CD4-positive, alpha-beta T cell treated with Interleukin-2 at 100 ng/mL for 4 hours (primary cell): ENCODE data around the gene ATRIP.
"Not testable (repeated sequence)": the region's sequence is repeated elsewhere in the genome, so short reads cannot be mapped to it uniquely, and the experiment has no call there.

Source experiments
- DNase-seq: peaks from one replicate; pipeline ENCODE4 v3.0.0-alpha.2; 2020; ENCODE audit warnings: low spot score

The ATRIP gene

DNA sequence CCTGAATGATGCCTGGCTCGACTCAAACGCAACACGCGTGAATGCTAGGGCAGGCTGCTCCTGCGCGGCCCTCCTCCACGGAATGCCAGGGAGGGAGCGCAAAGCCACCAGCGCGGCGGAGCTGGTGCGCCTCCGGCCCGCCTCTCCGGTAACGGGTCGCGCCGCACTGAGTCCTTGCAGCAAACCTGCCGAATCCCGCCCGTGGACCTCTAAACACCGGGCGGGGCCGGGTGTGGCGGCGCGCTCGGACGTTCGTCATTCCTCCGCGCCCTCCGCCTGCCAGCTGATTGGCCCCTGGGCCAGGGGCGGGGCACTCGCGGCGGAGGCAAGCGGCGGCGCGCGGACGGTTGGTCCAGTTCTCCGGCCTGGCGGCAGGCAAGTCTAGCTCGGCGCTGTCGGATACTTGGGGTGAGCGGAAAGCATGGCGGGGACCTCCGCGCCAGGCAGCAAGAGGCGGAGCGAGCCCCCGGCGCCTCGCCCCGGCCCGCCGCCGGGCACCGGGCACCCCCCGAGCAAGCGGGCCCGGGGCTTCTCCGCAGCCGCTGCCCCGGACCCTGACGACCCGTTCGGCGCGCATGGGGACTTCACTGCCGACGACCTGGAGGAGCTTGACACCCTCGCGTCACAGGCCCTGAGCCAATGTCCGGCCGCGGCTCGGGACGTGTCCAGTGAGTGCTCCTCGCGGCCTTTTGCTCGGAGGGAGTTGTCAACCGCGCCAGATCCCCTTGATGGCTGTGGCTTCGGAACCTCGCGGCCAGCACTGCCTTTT, at the start of gene ATRIP:
ATRIP (plus strand) TSS at position 313 of the 769 bp plus-strand sequence; CDS start at position 422, 109 bp downstream.
- peak; percentile 84 for DNase-seq

DNA sequence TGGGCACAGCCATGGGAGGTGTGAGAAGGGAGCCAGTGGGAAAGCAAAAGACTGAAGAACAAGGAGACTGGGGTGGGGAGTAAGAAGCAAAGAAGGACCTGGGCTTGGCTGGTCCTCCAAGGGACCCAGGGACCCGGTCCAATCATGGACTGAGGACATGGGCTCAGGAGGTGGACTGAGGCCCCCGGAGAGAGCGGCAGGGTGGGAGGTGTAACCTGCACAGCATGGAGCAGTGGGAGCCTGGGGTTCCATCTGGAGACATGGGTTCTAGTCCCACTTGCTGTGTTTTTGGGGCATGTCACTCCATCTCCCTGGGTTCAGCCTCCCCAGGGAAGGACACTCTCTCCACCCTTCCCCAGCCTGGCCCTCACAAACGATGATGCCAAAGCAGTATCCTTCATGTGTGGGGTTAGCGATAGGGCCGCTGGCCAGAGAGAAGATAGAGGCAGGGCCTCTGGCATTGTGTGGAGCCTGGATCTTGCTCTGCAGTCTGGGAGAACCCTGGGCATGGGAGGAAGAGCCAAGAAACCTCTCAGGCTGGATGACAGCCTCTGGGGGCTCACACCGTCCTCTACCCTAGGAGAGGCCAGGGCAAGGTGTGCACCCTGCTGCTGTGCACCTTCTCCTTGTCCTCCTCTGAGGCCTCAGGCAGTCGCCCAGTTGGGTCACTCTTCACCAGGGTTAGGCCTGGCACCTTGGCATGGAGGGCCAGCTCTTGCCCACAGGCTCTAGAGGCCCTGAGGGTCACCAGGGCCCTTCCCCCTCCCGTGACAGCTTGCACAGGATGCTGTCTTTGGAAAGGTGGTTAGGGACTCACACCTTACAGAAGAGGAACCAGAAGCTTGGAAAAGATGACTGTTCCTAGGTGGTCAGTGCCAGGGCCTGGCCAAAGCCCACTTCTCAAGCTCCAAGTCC, 48.5 kb upstream of the ATRIP start:
- DNase-seq, result no peak

- no peak for DNase-seq
Observed at GRCh38 chr3:48398701-48399386, 47.7 kb upstream of the ATRIP start.

- DNase-seq, result no peak
Observed at GRCh38 chr3:48399387-48400172, 47.0 kb upstream of the ATRIP start.

- DNase-seq, result peak; percentile 80
Observed at GRCh38 chr3:48400824-48401433, 45.6 kb upstream of the ATRIP start.

DNA sequence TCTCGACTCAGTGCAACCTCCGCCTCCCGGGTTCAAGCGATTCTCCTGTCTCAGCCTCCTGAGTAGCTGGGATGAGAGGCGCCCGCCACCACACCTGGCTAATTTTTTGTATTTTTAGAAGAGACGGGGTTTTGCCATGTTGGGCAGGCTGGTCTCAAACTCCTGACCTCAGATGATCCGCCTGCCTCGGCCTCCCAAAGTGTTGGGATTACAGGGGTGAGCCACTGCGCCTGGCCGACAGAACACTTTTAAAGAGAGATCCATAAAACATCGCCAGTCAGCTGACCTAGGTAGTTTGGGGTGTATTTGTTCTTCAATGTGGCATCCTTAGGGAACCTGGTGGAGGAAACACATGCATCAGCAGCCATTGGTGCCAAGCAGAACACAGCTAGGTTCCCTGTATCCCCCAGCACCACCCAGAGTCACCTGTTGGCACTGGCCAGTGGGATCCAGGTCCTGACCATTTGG, 45.1 kb upstream of the ATRIP start:
- not testable (repeated sequence) for DNase-seq

DNA sequence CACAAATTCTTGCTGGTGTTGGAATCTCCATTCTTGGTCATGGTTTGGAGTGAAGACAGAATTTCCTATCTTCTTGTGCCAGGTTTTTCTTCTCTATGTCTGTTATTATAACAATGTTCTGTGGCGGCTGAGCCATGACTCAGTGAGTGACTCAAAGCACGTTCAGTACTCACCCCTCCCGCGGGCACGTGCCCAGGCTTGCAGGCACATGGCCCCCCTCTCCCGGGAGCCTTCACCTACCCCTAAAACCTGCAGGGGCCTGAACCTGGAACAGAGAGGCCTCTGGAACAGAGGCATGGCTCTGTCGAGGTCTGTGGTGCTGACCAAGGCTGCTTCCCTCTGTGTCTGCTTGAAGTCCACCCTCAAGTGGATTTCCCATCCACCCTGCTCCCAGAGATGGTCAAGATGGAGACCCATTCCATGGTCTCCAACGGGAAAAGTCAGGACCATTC, 44.2 kb upstream of the ATRIP start:
- DNase-seq, result no peak

- DNase-seq, result no peak
Observed at GRCh38 chr3:48402907-48403306, 43.6 kb upstream of the ATRIP start.

- no peak for DNase-seq
Observed at GRCh38 chr3:48403533-48404439, 42.8 kb upstream of the ATRIP start.

GRCh38 chr3:48404440-48405342, 41.8 kb upstream of the ATRIP start:
- DNase-seq, result no peak

DNA sequence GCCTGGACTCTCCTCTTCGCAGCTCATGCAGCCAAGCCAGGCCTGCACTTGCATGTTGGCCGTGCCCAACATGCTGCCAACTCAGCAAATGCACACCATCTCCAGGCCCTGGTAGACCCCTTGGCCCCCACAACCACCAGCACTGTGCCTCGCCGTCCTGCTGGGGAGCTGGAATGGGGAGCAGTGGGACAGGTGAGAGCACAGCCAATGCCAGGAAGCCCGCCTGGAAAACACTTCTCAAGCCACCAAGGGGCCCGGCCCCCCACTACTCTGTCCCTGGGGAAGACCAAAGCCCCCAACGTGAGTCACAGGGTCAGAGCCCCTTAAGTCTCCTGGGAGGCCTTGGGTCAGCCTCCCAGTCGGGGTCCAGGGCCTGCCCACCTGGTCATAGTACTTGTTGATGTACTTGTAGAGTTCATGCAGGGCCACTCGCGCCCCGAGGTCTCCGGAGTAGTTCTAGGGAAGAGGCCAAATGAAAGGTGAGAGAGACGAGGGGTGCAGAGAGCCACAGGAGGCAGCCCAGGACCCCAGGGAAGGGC, 41.1 kb upstream of the ATRIP start:
- no peak for DNase-seq

GRCh38 chr3:48405971-48406370, 40.6 kb upstream of the ATRIP start:
- no peak for DNase-seq

- no peak for DNase-seq
Observed at GRCh38 chr3:48406443-48407431, 39.8 kb upstream of the ATRIP start.

DNA sequence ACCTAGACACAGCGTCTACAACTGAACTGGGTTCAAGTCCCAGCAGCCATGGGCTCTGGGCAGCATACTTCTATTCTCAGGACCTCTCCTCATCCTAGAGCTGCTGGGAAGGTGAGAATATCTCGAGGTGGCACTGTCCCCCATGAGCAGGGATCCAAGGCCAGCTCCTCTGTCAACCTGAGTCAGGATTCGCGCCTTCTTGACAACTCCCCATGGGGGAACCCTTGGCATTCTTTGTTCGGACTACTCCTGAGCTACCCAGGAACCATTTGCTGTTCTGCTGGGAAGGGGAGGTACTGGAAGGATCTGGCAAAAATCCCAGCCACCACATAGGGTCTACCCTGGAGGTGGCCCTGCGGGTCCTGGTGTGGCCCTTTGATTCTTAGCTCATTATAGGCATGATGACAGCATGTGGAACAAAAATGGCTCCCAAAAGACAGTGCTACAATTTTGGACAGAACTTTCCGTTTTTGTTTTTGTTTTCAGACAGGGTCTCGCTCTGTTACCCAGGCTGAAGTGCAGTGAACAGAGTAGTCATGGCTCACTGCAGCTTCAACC, 38.9 kb upstream of the ATRIP start:
- DNase-seq, result no peak

DNA sequence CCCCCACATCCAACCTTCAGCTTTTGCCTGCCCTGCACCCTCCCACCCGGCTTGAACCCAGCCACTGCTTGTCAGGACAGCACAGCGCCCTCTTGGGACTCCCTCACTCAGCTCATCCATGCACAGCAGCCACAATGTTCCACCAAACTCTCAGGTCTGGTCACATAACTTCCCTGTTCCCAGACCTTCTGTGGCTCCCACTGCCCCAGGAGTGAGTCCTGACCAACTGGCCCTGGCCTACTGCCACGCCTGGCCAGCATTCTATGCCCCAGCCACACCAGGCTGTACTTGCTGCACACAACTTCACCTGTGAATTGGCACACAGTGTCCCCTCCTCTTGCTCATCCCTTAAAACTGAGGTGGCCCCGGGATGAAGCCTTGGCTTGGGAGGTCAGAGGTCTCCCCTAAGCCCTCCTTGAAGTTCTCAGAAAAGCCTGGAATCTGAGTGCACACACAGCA, 37.7 kb upstream of the ATRIP start:
- no peak for DNase-seq

DNA sequence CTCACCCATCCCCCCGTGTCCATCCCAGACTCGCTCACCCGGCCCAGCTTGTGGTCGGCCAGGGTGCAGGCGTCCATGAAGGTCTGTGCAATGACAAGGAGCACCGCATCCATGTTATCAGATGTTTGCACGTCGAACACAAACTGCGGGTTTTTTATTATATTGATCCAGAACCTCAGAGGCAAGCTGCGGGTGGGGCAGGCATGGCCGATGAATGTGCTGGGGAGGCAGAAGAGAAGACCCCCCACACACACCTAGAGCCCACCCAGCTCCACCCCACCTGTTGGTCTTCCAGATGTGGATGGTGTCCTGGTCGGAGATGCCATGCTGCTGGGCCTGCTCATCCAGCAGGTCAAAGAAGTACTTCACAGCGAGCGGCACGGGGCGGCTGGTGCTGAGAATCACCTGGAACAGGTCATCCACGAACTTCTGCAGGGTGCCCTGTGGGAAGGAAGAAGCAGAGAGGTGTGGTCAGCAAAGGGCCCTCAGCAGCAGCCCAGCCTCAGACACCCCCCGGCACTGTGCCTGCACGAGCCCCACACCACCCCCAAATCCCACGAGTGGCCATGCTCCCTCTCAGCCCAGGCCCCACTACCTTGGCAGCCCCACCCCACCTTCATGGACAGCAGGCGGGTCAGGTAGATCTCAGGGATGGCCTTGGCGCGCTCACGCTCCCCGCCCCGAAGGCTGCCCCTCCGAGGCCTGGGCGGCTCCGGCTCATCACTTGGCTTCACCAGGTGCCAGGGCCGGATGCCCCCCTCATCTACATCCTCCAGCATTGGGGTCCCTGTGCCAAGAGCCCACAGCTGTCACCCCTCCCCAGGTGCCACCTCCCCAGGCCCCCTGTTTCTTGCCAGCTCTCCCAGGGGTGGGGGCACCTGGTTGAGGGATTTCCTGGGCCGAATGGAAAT, 37.0 kb upstream of the ATRIP start:
- no peak for DNase-seq
